HT1080 (cell line): Measurements from ENCODE around the gene STIL. TPM values are rescaled to one million over a fixed set of nuclear protein-coding genes. Genes with fewer than 3 reads are reported as not detected.

Source experiments
- DNase-seq: peaks from one replicate; pipeline ENCODE4 v3.0.0-alpha.2; 2015; ENCODE audit warnings: low read depth
- total RNA-seq: library from RNA; depleted of rRNA; stranded (reverse); fragments of >200 nt; shearing (Covaris generic); gene quantifications from 2 replicates; pipeline ENCODE4 v1.2.3, GENCODE V29; 2014

STIL gene
- total RNA-seq, 1 experiment from 2014 or later = 30.6 TPM

DNA sequence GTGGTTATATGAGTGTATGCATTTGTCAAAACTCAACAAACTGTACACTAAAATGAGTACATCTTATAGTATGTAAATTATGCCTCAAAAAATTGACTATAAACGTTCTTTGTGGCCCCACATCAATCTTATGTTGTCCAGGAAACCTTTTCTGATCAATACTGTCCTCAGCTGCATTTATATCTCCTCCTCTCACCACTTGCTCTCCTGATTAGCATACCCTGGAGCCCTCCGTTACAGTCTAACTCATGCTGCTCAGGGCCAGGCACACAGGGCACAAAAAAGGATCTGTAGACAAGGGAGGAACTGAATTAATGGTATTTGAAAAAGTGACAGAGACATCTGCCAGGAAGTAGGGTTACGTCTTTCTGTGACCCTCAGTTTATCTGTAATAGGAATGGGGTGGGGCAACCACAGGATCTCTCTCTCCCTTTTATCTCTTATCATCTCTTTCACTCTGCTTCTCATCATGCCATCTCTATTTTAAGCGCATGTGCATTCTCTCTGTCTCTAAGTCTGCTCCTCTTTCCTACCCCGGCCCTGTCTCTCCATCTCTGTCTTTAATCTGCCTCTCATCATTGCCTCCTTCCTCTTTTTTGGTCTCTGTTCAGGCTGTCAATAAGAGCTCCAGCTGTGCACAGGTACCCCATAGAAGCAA is 74.9 kb downstream of the STIL start:
- no peak for DNase-seq

DNA sequence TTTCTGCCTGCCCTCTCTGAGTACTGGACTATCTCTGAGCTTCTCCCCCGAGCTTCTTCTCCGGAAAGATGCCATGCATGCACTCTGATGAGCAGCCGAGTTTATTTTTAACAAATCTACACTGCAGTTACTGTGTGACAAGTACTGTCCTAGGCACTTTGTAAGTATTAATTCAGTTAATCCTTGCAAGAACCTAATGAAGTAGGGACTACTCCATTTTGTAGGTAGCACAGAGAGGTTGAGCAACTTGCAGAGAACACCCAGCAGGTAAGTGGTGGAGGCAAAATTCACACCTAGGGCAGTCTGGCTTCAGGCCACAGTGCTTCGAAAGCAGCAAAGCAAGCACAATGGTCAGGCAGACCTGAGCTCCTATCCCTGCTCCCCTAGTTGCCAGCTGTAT is 78.1 kb downstream of the STIL start:
- no peak for DNase-seq

DNA sequence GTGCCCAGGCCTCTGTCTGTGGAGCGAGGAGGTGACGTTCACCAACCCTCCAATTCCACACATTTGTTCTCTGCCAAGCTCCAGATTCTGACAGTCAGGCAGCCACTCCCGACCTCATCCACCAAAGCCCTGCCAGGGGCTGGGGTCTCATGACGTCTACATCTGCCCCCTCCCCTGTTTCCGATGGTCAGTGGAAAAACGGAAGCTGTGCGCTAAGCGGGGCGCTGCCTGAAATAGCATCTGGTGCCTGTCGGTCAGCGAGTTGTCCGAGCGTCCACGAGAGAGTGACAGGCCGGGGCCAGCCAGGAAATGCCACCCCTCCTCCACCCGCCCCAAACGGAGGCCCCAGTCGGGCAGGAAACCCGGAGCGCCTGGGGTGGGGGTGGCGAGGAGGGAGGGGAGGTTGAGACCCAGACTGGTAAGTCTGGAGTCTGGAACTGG is 78.7 kb downstream of the STIL start:
- DNase-seq = no peak

DNA sequence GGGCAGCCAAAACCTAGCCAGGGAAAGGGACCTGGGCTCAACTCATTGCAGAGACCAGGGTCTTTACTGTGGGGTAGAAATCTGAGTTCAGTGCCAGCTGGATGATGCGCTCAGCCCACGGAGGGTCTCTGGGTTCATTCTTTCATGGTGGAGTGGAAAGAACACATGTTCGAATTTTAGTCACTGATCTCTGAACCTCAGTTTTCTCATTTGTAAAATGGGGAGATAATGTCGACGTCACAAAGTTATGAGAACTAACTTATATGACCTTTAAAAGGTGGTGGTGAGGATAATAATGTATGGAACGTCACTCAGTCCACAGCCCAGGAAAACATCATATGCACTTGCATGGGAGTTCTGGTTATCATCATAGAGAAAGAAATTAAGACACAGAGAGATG is 80.8 kb downstream of the STIL start:
- DNase-seq = no peak

DNA sequence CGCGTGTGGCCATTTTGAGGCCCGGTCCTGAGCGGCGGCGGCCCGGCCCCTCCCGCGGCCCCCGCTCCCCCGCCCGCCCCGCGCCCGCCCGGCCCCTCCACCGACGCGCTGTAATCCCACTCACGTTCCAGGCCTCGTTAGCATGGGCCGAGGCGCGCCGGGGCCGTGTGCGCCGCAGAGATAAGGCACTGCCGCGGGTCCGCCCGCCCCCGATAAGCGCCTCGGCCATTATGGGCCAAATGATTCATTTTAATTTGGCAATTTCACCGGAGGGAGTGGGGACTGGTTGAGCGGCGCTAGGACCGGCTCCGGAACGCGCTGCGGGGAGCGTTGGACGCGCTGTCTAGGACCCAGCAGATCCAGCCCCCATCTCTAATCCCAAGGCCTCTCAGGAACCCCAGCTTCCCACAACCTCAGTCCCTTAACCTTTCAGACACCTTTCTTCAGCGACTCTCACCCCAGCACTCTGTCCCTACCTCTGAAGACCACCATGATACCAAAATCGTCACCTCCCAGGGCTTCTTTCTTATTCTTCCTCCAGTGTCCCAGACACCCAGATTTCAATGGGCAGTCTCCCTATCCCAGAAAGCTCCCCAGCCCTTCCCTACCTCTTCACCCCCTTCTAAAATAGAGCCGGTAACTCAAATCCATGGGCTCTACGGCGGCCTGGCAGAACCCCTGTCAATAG is 81.6 kb downstream of the STIL start, which contains the start of gene TAL1:
TSS of gene TAL1 (minus strand) at position 39 of the 688 bp plus-strand sequence. CDS start 6,337 bp downstream, outside the sequence.
- DNase-seq = no peak

DNA sequence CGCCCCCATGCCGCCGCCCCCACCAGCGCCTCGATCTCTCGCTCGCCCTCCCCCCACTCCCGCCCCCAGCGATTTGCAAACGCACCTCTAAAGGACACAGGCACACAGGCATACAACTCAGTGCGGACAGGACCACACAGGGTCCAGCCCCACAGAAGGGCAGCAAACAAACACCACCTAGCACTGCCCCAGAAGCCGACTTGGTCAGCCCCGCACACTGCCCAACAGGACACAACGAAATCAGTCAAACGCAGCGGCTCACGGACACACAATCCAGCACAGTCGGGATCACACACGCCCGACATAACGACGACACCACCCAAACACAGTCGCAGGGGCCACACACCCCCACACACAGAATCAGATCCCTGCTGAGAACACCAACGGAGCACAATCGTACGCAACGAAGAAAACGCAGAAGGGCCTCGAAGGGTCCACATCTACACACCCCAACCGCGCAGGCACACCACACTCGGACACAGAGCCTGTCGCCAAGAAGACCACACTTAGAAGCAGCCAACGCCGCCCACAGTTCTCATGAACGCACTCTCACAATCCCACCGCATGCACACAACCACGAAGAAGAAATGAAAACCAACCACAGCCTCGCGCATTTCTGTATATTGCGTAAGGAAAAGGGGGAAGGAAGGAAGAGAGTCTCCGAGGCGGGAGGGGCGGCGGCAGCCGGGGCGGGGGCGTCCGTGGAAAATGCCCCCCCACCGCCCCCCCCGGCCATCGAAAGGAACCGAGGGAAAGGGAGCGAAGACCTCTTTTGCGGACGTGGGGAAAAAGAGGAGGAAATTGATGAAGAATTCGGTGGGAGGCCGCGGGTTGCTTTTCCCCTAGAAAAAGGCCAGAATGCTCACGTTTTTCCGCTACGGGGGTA is 82.4 kb downstream of the STIL start:
- no peak for DNase-seq

DNA sequence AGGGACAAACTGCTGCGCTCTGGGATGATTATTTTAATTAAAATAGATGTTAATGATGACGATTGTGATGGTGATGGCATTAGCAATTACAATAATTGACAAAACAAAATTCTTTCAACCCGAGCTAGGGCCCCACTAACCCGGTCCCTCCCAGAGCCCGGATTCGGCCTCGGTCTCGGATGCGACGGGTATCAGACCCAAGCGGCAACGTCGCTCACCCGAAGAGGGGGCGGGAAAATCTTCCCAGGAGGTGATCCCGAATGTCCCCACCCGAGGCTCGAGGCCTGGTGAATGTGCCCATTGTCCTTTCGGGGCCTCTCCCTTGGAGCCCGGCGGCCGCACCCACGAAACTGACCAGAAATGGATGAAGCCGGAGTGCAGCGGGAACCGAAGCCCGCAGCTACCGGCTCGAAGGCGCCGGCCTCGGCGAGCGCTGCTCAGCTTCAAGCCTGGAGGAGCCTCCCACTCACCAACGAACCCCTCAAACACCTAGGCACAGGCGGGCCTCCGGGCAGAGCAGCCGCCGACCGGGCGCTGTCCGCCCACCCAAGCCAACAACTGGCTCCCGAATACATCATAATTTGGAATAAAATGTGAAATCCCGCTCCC is 83.2 kb downstream of the STIL start:
- DNase-seq = no peak

DNA sequence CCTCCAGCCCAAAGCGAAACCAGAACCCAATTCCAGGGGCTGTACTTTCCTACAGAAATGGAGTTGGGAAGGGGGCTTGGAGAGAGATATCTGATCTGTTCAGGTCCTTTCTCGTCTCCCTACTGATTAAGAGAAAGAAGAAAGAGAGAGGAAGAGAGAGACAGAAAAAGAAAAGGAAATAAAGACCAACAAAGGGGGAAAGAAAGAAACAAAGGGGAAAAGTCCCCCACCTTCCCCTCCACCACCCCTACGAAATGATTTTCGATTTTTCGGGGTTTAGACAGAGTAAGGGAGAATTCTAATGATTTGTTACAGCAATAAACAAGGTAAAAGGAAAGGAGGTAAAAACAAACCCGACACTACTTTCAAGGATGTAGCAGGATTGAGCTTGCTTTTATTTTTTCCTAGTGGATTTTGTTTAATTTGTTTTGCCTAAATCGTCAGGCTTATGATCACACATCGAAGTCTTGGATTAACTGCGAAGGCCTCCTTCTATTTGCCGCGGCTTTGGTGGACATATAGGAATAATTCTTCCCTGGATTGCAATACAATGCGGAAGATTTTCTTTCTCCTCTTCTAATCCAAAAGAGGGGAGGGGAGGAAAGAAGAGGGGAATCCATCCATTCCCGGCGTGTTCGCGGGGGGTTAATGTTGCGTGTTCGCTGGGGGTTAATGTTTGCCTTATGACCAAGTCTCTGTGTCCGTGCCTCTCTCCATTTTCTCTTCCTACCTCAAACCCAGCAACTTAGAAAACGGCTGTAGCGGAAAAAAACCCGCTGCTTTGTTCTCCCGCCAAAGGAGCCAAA is 83.9 kb downstream of the STIL start:
- DNase-seq = no peak

DNA sequence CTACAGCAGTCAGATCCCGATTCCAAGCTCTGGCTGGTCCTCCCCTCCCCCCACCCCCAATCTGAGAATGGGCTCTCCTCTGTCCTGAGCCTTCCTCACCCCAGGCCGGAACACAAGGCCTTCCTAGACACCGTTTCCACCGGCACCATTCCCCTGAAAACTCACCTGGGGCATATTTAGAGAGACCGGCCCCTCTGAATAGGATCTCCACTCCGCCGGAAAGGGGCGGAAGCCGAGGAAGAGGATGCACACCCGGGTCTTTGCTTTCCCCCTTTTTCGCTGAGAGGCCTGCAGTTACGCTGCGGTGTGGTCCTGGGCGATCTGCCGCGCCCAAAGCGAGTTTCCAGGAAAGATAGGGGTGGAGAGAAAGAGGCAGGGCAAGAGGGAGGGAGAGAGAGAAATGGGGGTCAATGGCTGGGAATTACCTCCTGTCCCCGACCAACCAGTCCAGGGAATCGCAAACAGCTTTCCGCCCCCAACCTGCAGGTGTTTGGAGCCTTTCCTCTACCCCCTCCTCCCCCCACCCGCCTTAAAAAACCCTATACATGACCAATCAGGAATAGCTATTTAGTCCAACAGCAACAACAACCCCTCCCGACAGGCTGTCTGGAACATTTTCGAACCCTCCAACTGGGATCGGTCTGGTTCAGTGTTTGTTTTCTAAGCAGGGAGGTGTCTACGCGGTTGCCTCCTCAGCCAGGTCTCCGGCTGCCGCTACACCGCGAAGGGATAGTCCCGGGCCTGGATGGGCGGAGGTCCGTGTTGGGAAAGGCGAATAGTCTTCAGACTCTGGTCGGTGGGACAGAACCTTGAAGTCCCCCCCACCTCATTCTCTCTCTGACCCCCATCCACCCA is 84.7 kb downstream of the STIL start:
- no peak for DNase-seq

DNA sequence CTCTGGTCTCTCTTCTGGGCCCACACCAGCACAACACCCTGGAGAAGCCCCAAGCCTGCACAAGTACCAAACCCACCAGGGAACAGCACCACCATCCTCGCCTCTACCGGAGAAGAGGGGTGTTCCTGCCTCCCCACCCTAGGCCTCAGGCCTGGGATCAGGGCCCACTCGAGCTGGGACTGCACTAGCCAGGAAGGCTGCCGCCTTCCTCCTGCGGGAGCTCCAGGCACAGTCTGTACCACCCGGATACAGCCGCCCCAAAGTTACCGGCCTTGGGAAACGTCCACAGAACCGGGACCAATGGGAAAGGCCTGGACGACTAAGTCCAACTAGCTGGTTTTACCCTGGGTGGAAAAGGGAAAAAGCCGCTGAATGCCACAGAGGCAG is 85.3 kb downstream of the STIL start:
- no peak for DNase-seq

DNA sequence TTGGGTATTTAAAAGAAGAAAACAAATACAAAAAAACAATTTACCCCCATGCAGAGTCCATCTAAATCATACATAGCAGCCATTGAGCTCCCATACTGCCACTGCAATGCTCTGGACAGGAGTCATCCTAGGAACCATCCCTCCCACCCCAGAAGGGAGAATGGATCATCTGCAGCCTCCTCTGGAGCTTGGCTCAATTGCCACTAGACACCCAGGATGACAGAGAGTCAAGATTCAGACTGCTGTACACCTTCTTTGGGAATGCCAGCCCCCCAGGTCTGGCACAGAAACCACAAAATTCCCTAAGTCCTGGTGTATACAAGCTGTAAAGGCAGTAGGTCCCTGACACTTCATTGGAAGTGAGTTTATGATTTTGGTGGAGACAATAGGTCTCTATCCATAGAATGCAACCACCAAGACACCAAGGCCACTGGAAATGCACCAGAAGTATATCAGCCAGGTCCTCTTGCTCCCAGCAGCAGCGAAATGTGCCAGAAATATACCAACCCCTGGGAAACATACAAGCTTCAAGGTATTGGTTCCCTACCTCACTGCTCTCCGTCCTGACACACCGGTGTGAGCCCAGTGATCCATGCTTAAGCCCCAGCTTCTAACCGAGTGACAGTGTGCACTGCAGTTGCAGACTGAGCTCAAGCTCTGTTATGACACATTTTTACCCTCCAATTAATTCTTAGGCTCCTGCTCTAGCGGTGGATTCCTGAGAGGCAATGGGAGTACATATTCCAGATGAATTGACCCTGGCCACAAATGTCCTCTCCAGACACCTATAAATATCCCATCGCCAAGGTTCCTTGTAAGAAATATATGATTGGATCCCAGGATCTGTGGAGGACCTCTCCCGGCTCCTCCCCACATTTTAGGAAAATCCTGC is 86.4 kb downstream of the STIL start:
- DNase-seq = no peak

DNA sequence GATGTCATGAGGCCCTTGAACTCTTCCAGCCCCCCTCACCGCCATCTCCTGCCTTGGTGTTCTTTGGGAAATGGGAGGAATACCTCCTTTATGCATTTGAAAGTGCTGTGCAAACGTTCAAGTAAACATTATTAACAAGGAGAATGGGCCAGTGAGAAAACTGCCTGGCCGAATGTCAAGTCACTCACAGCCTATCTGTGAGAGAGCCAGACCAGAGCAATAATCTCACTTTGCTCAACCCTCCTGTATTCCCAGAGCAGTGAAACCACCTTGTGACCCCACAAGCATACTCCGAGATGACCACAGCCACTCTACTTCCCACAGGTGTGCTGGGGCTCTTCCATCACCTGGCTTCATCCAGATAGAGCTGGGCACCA is 87.1 kb downstream of the STIL start:
- DNase-seq = no peak

DNA sequence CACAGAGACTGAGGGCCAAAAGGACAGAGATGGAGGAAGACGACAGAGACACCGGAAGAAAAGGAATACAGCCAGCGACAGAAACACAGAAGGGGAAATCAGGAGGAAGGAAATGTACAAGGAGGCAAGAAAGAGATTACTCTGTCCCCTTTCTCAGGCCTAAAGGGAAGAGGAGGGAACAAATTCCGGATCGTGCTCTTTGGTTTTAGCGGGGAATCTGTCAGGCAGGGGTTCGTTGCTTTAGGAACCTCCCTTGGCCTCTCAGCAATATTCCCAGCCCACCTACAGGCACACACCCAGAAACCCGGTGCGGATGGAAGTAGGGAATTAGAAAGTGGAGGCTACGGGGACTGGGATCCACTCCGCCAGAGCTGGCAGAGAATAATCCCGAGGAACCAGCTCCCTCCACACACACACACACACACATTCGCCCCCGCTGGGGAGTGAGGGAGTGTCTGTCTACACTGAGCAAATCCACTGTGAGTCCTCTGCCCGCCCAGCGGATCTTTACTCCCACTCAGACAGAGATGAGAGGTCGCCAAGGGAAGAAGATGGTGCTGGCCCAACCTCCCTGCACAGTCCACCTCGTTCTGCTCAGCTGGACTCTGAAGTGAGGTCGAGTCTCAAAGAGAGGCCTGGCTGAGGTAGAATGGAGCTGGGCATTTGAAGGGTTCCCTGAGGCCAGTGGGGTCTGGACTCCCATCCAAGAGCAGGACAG is 87.7 kb downstream of the STIL start:
- DNase-seq = no peak

DNA sequence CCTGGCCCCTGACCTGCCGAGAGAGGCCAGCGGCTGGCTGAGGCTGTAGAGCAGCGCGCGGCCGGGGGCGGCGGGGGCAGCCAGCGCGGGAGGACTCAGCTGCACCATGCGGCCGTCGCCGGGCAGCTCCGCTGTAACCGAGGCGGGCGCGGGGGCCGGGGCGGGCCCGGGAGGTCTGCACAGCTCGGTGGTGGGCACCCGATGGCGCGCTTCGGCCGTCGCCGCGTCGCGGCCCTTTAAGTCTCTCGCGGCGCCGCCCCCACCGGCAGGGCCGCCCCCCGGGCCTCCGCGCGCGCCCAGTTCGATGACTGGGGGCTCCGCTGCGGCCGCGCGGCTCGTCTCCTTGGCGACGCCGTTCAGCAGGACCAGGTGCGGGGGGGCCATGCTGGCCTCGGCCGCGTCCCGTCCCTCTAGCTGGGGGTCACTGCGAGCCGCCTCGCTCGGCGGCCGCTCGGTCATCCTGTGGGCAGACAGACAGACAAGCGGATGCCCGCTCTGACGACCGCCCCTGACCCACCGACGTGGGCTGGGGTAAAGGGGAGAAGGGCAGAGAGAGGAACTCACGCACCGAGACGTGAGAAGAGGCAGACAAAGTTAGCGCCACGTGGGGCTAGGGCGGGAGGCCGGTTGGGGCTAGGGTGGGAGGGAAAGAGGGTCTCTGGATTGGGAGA is 88.4 kb downstream of the STIL start:
- no peak for DNase-seq

DNA sequence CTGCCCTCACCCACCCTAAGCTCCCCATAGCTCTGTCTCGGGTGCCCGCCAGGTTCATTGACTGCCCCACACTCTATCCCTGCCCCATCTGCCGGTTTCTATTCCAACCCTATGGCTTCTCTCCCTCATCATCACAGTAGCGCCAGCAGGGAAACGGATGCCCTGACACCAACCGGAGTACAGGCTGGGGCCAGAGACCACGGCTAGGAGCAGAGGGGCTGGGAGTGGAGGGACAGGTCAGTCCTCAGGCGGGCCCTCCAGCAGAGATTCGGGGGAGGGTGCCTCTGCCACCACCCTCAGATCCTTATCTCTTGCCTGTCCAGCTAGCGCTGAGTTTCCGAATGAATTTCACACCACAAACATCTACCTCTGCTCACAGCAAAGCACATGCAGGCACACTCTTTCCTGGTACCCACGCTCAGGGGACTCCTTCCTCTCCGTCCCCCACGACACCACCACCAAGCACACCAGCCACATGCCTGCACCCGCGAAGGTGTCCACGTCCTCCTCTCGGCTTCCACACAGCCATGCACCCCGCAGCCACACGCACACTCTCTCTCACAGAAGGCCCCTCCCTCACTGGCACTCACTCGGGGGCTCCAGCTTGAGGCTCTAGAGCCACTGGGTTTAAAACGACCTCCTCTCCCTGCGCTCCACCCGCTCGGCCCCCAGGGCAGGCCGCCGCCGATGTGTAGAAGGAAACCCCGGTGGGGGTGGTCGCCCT is 89.1 kb downstream of the STIL start:
- no peak for DNase-seq

DNA sequence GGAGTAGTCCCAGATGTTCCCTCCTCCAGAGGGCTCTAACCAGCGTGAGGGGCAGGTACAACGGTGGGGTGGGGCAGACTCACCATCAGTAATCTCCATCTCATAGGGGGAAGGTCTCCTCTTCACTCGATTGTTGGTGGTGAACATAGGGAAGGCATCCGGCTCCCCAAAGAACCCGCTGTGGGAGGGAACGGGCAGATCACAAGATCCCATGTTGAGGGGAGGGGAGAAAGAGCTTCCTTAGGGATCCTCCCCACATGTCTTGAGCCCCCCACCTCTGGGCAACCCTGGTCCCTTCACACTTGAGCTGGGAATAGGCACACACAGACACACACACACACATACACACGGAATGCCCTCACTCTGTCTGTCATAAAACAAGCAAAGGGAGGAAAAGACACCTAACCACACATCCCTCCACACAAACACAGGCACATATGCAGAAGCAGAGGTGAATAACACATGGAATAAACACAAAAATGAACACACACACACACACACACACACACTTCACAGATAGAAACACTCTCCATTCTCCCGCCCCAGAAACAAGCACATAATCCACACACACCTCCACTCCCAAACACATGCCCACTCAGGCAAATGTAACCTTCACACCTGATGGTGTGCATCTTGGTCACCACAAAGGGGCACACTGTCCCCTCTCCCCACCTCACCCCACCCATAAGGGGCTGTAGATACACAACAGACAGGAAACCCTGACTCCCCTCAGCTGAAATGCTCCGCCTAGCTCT is 89.8 kb downstream of the STIL start:
- no peak for DNase-seq
